DOHH2 (cell line): ENCODE data around the gene ZFP1.

Experiments
- H3F3A ChIP-seq: fragments of 200-600 bp; sonication (generic), shearing (Covaris generic); 2 replicates; pipeline ENCODE4 v1.6.0; 2016; ENCODE audit warnings: antibody characterized with exemption, mild to moderate bottlenecking; ENCODE audit not compliant: control insufficient read depth, insufficient read depth
- H3K27ac ChIP-seq: fragments of 200-600 bp; sonication (generic); 2 replicates; pipeline ENCODE4 v1.5.1; 2014; ENCODE audit warnings: low read depth, mild to moderate bottlenecking, low read length, moderate library complexity
- H3K27me3 ChIP-seq: fragments of 200-600 bp; sonication (generic); 2 replicates; pipeline ENCODE4 v1.6.1; 2014; ENCODE audit warnings: mild to moderate bottlenecking, low read length, mixed read lengths; ENCODE audit not compliant: control insufficient read depth
- H3K36me3 ChIP-seq: fragments of 200-600 bp; sonication (generic); 2 replicates; pipeline ENCODE4 v1.6.1; 2014; ENCODE audit warnings: mild to moderate bottlenecking, low read length, moderate library complexity, mixed read lengths; ENCODE audit not compliant: control insufficient read depth
- H3K4me1 ChIP-seq: fragments of 200-600 bp; sonication (generic); 2 replicates; pipeline ENCODE4 v1.6.1; 2014; ENCODE audit warnings: mild to moderate bottlenecking, low read length, mixed read lengths; ENCODE audit not compliant: control insufficient read depth
- H3K4me2 ChIP-seq: fragments of 200-600 bp; sonication (generic); 2 replicates; pipeline ENCODE4 v1.6.0; 2014; ENCODE audit warnings: mild to moderate bottlenecking, low read length, moderate library complexity
- H3K4me3 ChIP-seq: fragments of 200-600 bp; sonication (generic); 2 replicates; pipeline ENCODE4 v1.5.1; 2014; ENCODE audit warnings: mild to moderate bottlenecking, low read length, mixed read lengths
- H3K79me2 ChIP-seq: fragments of 200-600 bp; sonication (generic); 2 replicates; pipeline ENCODE4 v1.6.1; 2014; ENCODE audit warnings: mild to moderate bottlenecking, low read length, mixed read lengths; ENCODE audit not compliant: control insufficient read depth
- H3K9me2 ChIP-seq: fragments of 200-600 bp; sonication (generic); replicated peaks from 2 replicates; pipeline ENCODE4 v1.6.1; 2014; ENCODE audit warnings: mild to moderate bottlenecking, low read length, mixed read lengths; ENCODE audit not compliant: control insufficient read depth
- H3K9me3 ChIP-seq: fragments of 200-600 bp; sonication (generic); 2 replicates; pipeline ENCODE4 v1.6.1; 2014; ENCODE audit warnings: antibody characterized with exemption, low read length, mixed read lengths; ENCODE audit not compliant: control insufficient read depth, insufficient read depth
- H4K20me1 ChIP-seq: fragments of 200-600 bp; sonication (generic); 2 replicates; pipeline ENCODE4 v1.6.0; 2014; ENCODE audit warnings: low read depth, mild to moderate bottlenecking, antibody characterized with exemption, low read length, moderate library complexity; ENCODE audit not compliant: control insufficient read depth, insufficient read depth
- CTCF ChIP-seq: fragments of 200-600 bp; sonication (generic); IDR thresholded peaks from one replicate; pipeline ENCODE4 v1.5.1; 2014; ENCODE audit warnings: antibody characterized with exemption, mild to moderate bottlenecking, low read depth, low read length; ENCODE audit not compliant: poor library complexity, severe bottlenecking
- EZH2phosphoT487 ChIP-seq: fragments of 200-600 bp; sonication (generic); IDR thresholded peaks from 2 replicates; pipeline ENCODE4 v1.6.1; 2017; ENCODE audit warnings: borderline replicate concordance, mild to moderate bottlenecking, antibody characterized with exemption, low read length, moderate library complexity, mixed read lengths

Gene ZFP1

DNA sequence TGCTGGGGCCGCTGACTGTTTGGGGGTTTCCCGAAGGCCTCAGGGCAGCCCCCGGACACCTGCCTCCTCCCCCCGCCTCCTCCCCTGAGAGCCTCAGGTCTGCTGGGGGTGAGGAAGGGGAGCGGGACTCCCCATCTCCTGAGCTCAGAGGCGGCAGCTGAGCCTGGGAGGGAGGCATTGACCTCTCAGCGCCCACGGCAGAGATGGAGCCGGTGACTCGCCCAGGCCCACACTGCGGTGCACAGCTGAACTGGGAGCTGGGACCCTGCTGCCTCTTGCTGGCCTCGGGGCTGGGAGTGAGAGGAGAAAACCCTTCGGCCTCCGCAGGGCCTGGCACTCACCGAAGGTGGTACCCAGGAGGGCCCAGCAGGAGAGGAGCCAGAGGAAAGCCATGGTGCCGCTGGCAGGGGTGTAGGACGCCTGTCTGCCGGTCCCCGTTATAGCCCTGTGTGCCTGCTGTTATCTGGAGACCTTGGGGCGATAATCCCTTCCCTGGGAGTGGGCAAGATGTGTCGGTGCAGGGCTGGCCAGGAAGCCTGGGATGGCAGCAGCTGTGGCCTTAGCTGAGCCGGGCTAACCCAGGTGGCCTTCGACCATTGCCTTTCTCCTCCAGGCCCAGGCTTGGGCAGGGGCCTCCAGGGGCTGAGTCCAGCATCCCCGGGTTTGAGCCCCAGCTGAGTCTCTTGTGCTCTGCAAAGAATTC lies 58.6 kb downstream of the ZFP1 start, which contains the start of gene CTRB2:
CTRB2 (minus strand) TSS at position 413 of the 703 bp plus-strand sequence; CDS start at position 393, 20 bp downstream.
- Histone ChIP-seq H3K27ac (no peak within 1 kb of the TSS), H3K9me3 (no peaks in the 10 kb centered on the region), H3K4me2 (no peak within 1 kb of the TSS), H3K36me3 (no peaks in the 10 kb centered on the region), H3K9me2 (no peaks in the 10 kb centered on the region), H3K27me3 (no peaks in the 10 kb centered on the region), H3K4me1 (no peaks in the 10 kb centered on the region), H3K4me3 (no peak within 1 kb of the TSS), H4K20me1 (no peaks in the 10 kb centered on the region), H3F3A (no peaks in the 10 kb centered on the region), H3K79me2 (no peaks in the 10 kb centered on the region)
- TF ChIP-seq EZH2phosphoT487 (no peak), CTCF (no peak)

DNA sequence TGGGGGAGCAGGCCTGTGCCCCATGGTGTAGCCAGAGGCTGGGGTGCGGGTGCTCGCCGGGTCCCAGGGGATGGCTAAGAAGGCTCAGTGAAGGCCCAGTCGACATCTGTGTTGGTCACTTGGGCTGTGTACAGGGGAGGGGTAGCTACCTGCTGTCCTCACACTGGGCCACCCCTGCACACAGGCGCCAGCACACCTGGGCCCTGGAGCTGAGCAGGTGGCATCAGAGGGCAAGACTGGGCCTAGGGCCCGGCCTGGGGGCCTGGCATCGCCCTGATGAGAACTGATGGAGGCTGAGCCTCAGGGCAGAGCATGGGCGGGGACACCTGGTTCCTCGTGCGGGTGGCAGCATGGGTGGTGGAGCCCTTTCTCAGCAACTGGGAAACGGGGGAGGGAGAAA lies 59.5 kb downstream of the ZFP1 start:
- H3F3A ChIP-seq: no peaks in the 10 kb centered on the region
- no peak overlapping the region for H3K4me3 ChIP-seq
- H3K4me1 ChIP-seq: no peaks in the 10 kb centered on the region
- no peaks in the 10 kb centered on the region for H3K9me3 ChIP-seq
- H3K9me2 ChIP-seq: no peaks in the 10 kb centered on the region
- H3K27ac ChIP-seq: no peak overlapping the region
- no peaks in the 10 kb centered on the region for H4K20me1 ChIP-seq
- H3K27me3 ChIP-seq: no peaks in the 10 kb centered on the region
- no peak for TF ChIP-seq EZH2phosphoT487
- TF ChIP-seq CTCF: no peak
- H3K4me2 ChIP-seq: no peak overlapping the region
- H3K36me3 ChIP-seq: no peaks in the 10 kb centered on the region
- no peaks in the 10 kb centered on the region for H3K79me2 ChIP-seq

DNA sequence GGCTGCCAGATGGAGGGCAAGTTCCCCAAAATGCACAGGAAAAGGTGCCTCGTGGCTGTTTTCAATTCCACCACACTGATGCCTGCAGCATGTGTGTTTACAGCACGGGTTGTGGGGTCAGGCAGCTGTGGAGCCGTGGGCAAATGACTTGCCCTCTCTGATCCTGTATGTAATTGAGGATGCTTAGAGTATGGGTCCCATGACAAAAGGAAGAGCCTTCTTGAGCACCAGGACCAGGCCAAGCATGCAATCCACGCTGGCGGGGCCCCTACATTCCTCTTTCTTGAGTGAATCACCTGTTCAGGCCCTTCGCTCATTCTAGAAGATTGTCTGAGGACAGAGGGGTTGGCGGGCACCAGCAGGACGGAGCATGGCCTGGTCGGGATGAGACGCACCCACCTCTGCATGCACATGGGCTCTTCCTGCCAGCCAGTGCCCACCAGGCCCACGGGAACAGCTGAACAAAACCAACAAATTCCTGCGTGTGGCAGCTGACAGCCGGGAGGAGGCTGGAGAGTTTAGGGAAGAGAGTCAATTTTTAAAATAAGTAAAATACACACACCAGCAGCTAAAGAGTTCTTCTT lies 60.0 kb downstream of the ZFP1 start:
- H3K36me3 ChIP-seq: no peaks in the 10 kb centered on the region
- H3K27ac ChIP-seq: no peak overlapping the region
- no peaks in the 10 kb centered on the region for H4K20me1 ChIP-seq
- TF ChIP-seq EZH2phosphoT487 (no peak), CTCF (no peak)
- no peak overlapping the region for H3K4me3 ChIP-seq
- no peaks in the 10 kb centered on the region for H3K27me3 ChIP-seq
- H3F3A ChIP-seq: no peaks in the 10 kb centered on the region
- no peaks in the 10 kb centered on the region for H3K4me1 ChIP-seq
- no peaks in the 10 kb centered on the region for H3K79me2 ChIP-seq
- H3K9me2 ChIP-seq: no peaks in the 10 kb centered on the region
- no peak overlapping the region for H3K4me2 ChIP-seq
- H3K9me3 ChIP-seq: no peaks in the 10 kb centered on the region
